Measurements from ENCODE around the gene RTP5. TPM values are rescaled to one million over a fixed set of nuclear protein-coding genes. Genes with fewer than 3 reads are reported as not detected.

The RTP5 gene
- total and polyA plus RNA-seq, 10 donors = 0.34 to 2.2 (median 0.86) TPM

DNA sequence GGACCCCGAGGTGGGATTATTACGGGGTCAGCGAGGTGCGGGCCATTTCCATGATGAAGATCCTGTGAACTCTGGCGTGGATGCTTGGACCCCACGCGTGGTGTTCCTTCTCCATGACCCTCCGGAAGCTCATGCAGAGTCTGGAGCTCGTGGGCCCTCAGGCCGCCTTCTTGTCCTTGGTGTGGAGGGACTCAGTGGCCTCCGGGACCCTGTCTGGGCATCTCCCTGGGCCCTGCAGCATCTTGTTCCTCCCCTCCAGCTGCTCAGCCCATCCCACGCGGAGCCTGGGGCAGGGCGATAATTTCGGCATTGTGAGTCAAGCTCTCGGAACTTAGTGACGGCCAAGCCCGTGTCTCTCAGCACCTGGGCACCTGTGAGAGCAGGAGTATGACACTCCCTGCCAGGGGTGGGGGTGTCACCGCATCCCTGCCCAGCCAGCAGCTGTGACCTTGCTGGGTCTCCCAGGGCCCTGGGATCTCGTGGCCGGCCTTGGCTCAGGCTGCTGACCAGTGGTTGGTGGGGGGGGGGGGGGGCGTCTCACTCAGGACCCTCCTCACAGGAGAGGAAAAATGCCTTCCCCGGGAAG, 24.6 kb downstream of the RTP5 start:
- DNase-seq = peak; percentile 70
- no peak for TF ChIP-seq POLR2AphosphoS5 (IDR thresholded peaks at IDR 0.05)
- no peak for TF ChIP-seq POLR2A (IDR thresholded peaks at IDR 0.05)
- TF ChIP-seq, protein P1, sequence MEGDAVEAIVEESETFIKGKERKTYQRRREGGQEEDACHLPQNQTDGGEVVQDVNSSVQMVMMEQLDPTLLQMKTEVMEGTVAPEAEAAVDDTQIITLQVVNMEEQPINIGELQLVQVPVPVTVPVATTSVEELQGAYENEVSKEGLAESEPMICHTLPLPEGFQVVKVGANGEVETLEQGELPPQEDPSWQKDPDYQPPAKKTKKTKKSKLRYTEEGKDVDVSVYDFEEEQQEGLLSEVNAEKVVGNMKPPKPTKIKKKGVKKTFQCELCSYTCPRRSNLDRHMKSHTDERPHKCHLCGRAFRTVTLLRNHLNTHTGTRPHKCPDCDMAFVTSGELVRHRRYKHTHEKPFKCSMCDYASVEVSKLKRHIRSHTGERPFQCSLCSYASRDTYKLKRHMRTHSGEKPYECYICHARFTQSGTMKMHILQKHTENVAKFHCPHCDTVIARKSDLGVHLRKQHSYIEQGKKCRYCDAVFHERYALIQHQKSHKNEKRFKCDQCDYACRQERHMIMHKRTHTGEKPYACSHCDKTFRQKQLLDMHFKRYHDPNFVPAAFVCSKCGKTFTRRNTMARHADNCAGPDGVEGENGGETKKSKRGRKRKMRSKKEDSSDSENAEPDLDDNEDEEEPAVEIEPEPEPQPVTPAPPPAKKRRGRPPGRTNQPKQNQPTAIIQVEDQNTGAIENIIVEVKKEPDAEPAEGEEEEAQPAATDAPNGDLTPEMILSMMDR (IDR thresholded peaks at IDR 0.05 in 8 of 11, conservative IDR thresholded peaks at IDR 0.05 in 3 of 11) = no peak
- intact Hi-C loops (cut with DNase I; ENCODE audit: low total_unique reads) = no loop called here
- WGBS, 5 donors = 90 to 94% (median 91%) methylated on average over 17 to 23 of the region's 23 CpGs
- H3K27ac ChIP-seq = no peak overlapping the region
- H3K36me3 ChIP-seq = peaks cover 0 to 23% (median 0%) of the 10 kb centered on the region in 6 donors
- peaks cover 0 to under 1% (median 0%) of the 10 kb centered on the region in 8 donors for H3K9me3 ChIP-seq
- H3K27me3 ChIP-seq (replicated peaks in 1 of 7) = no peaks in the 10 kb centered on the region
- H3K4me1 ChIP-seq = peaks cover 0 to 15% (median 10%) of the 10 kb centered on the region in 6 donors
- no peak overlapping the region for H3K4me3 ChIP-seq

DNA sequence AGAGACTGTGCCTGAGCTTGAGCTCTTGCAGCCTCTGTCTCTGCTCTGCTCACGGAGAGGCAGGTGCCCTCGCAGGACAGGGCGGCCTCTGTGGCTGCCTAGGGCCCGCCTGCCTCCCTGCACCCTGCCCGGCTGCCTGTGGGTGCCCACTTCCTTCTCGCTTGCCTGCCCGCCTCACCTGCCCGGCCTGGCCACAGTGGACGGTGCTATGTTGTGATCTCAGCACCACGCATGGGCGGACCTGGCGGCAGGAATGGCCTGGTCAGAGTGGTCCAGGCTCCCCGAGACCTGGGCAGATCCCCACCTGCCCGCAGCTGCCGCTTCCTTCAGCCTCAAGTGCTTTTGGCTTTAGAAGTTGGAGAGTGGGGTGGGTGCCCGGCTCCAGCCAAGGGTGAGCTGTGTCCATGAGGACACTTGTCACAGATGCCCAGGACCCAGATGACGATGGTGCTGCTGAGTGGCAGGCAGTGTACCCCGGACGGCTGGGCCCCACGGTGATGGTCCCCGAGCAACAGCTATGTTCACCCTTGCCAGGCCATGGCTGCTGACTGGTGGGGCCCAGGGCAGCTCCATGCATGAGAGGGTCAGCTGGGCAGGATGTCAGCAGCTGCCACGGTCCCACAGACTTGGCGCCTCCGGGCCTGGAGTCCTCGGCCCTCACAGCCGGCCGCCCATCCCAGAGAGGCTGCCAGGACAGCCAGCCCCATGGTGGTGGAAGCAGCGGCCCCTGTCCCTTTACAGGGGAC, 25.3 kb downstream of the RTP5 start:
- Histone ChIP-seq H3K9me3 (no peaks in the 10 kb centered on the region), H3K36me3 (peaks cover 0 to 30% (median 0%) of the 10 kb centered on the region in 6 donors), H3K4me1 (peaks cover 0 to 17% (median 10%) of the 10 kb centered on the region in 6 donors), H3K27me3 (replicated peaks in 1 of 7) (no peaks in the 10 kb centered on the region), H3K27ac (peak overlapping the region in 2 of 8 donors; percentile 65 to 77), H3K4me3 (no peak overlapping the region)
- WGBS, 5 donors = 85 to 91% (median 88%) methylated on average over 18 to 28 of the region's 28 CpGs
- intact Hi-C loops (cut with DNase I; ENCODE audit: low total_unique reads) = no loop called here
- TF ChIP-seq POLR2A (IDR thresholded peaks at IDR 0.05) = no peak
- TF ChIP-seq, protein P1 (IDR thresholded peaks at IDR 0.05 in 8 of 11, conservative IDR thresholded peaks at IDR 0.05 in 3 of 11) = no peak
- no peak for TF ChIP-seq POLR2AphosphoS5 (IDR thresholded peaks at IDR 0.05)
- DNase-seq = peak; percentile 71

DNA sequence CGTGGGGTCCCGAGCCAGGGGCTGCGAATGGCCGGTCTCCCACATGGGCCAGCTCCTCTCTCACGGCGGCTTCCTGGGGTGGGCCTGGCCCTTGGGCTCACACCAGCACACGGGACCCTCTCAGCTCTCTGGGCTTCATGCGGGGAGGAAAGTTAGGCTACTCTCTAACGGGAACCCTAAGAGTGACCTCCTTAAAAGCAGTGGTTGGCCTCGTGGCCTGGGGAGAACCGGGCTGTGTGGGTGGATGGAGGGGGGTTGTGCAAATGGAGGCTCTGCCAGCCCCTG, 25.8 kb downstream of the RTP5 start:
- DNase-seq = no peak
- Histone ChIP-seq H3K27me3 (replicated peaks in 1 of 7) (no peaks in the 10 kb centered on the region), H3K36me3 (peaks cover 0 to 31% (median 0%) of the 10 kb centered on the region in 6 donors), H3K4me3 (no peak overlapping the region), H3K4me1 (peaks cover 0 to 17% (median 12%) of the 10 kb centered on the region in 6 donors), H3K9me3 (no peaks in the 10 kb centered on the region), H3K27ac (peak overlapping the region in 3 of 8 donors; percentile 60 to 77 (median 65))
- intact Hi-C loops (cut with DNase I; ENCODE audit: low total_unique reads) = no loop called here
- TF ChIP-seq POLR2AphosphoS5 (IDR thresholded peaks at IDR 0.05) (no peak), POLR2A (IDR thresholded peaks at IDR 0.05) (no peak)
- TF ChIP-seq, protein P1 (IDR thresholded peaks at IDR 0.05 in 8 of 11, conservative IDR thresholded peaks at IDR 0.05 in 3 of 11) = no peak
- 77 to 92% (median 86%) methylated on average over 6 to 11 of the region's 11 CpGs for WGBS, 5 donors
